IMR-90 (cell line): Measurements from ENCODE around the gene CYP4F22. TPM values are rescaled to one million over a fixed set of nuclear protein-coding genes. Genes with fewer than 3 reads are reported as not detected.

Source experiments
- ATAC-seq: fragments of 200-7000 bp; cut with Tn5 transposase; 2 replicates; pipeline ENCODE4 v1.9.1; 2020; ENCODE audit warnings: low read depth, mild to moderate bottlenecking, moderate library complexity
- BruUV-seq: library from RNA; stranded (reverse); fragments of 400-500 nt; replicated peaks from 2 replicates; lab custom pipeline; 2021; lab: Mats Ljungman, UMichigan
- CTCF ChIA-PET: fragments of 300-600 bp; formaldehyde crosslinking; extraction: SDS; loops from one replicate; lab custom pipeline; 2021; ENCODE audit warnings: antibody characterized with exemption; lab: Yijun Ruan, JAX
- POLR2A ChIA-PET: fragments of 300-600 bp; sonication (Branson Sonifier 250); formaldehyde crosslinking; loops from one replicate; lab custom pipeline; 2022; ENCODE audit warnings: antibody characterized with exemption; ENCODE audit not compliant: unreplicated experiment; lab: Charles Lee
- DNase-seq: peaks from one replicate; pipeline ENCODE4 v3.0.0; 2013
- H2AFZ ChIP-seq: replicated peaks from 2 replicates; pipeline ENCODE3; 2013; ENCODE audit warnings: low read length, mild to moderate bottlenecking; ENCODE audit not compliant: poor library complexity
- H2AK5ac ChIP-seq: 2 replicates; pipeline ENCODE4 v1.6.1; 2013; ENCODE audit warnings: low read depth, low read length, inconsistent platforms
- H2AK9ac ChIP-seq: replicated peaks from 2 replicates; pipeline ENCODE3; 2013; ENCODE audit warnings: mild to moderate bottlenecking, low read depth, low read length, moderate library complexity; ENCODE audit not compliant: poor library complexity
- H2BK120ac ChIP-seq: 2 replicates; pipeline ENCODE4 v1.6.1; 2013; ENCODE audit warnings: low read depth, low read length, inconsistent platforms
- H2BK15ac ChIP-seq: 3 replicates; pipeline ENCODE4 v1.6.1; 2013; ENCODE audit warnings: low read depth, low read length, inconsistent platforms
- H2BK20ac ChIP-seq: 2 replicates; pipeline ENCODE4 v1.6.1; 2013; ENCODE audit warnings: low read depth, mild to moderate bottlenecking, inconsistent platforms, low read length, moderate library complexity
- H2BK5ac ChIP-seq: 2 replicates; pipeline ENCODE4 v1.6.1; 2013; ENCODE audit warnings: mild to moderate bottlenecking, low read depth, low read length, inconsistent platforms; ENCODE audit not compliant: poor library complexity, severe bottlenecking
- H3K14ac ChIP-seq: replicated peaks from 2 replicates; pipeline ENCODE4 v1.6.1; 2013; ENCODE audit warnings: low read depth, low read length, inconsistent platforms
- H3K18ac ChIP-seq: 2 replicates; pipeline ENCODE4 v1.6.1; 2013; ENCODE audit warnings: low read depth, low read length, control low read depth
- H3K23ac ChIP-seq: 2 replicates; pipeline ENCODE4 v1.6.1; 2013; ENCODE audit warnings: low read depth, low read length, inconsistent platforms
- H3K27ac ChIP-seq: 2 replicates; pipeline ENCODE4 v1.5.1; 2013; ENCODE audit warnings: mild to moderate bottlenecking, control low read depth, low read length; ENCODE audit not compliant: insufficient read depth
- H3K27me3 ChIP-seq: 2 replicates; pipeline ENCODE4 v1.6.1; 2013; ENCODE audit warnings: low read length; ENCODE audit not compliant: control insufficient read depth, insufficient read depth
- H3K36me3 ChIP-seq: 2 replicates; pipeline ENCODE4 v1.6.1; 2013; ENCODE audit warnings: low read length, mixed read lengths; ENCODE audit not compliant: control insufficient read depth, insufficient read depth
- H3K4ac ChIP-seq: 2 replicates; pipeline ENCODE4 v1.6.1; 2013; ENCODE audit warnings: low read depth, low read length, inconsistent platforms
- H3K4me1 ChIP-seq: 2 replicates; pipeline ENCODE4 v1.6.1; 2013; ENCODE audit warnings: low read length, mixed read lengths; ENCODE audit not compliant: control insufficient read depth, insufficient read depth
- H3K4me2 ChIP-seq: 2 replicates; pipeline ENCODE4 v1.6.1; 2013; ENCODE audit warnings: low read depth, mild to moderate bottlenecking, control low read depth, low read length, moderate library complexity
- H3K4me3 ChIP-seq: 2 replicates; pipeline ENCODE4 v1.5.1; 2013; ENCODE audit warnings: low read depth, mild to moderate bottlenecking, control low read depth, low read length, moderate library complexity; ENCODE audit not compliant: insufficient read depth
- H3K56ac ChIP-seq: 2 replicates; pipeline ENCODE4 v1.6.1; 2013; ENCODE audit warnings: low read length, inconsistent platforms; ENCODE audit not compliant: insufficient read depth; ENCODE audit errors: extremely low read depth
- H3K79me1 ChIP-seq, 2 experiments: 2 replicates each; pipeline ENCODE4 v1.6.1; 2013; ENCODE audit warnings: low read length in 2 of 2, inconsistent platforms in 1 of 2, low read depth in 1 of 2
- H3K9ac ChIP-seq: 2 replicates; pipeline ENCODE4 v1.6.1; 2013; ENCODE audit warnings: low read depth, low read length, control low read depth
- H3K9me1 ChIP-seq: 2 replicates; pipeline ENCODE4 v1.6.1; 2013; ENCODE audit warnings: low read length, inconsistent platforms; ENCODE audit not compliant: insufficient read depth
- H3K9me3 ChIP-seq: 2 replicates; pipeline ENCODE4 v1.6.1; 2013; ENCODE audit warnings: low read length; ENCODE audit not compliant: control insufficient read depth, insufficient read depth
- H4K20me1 ChIP-seq: 2 replicates; pipeline ENCODE4 v1.6.1; 2013; ENCODE audit warnings: low read length, inconsistent platforms; ENCODE audit not compliant: insufficient read depth
- H4K5ac ChIP-seq: 2 replicates; pipeline ENCODE4 v1.6.1; 2013; ENCODE audit warnings: mild to moderate bottlenecking, low read depth, low read length, control low read depth
- H4K8ac ChIP-seq, 2 experiments: 2 replicates each; pipeline ENCODE4 v1.6.1; 2013; ENCODE audit warnings: low read depth in 2 of 2, low read length in 2 of 2, control low read depth in 1 of 2, inconsistent platforms in 1 of 2
- H4K91ac ChIP-seq: 2 replicates; pipeline ENCODE4 v1.6.1; 2013; ENCODE audit warnings: low read depth, low read length, inconsistent platforms; ENCODE audit not compliant: insufficient read depth
- CEBPB ChIP-seq: IDR thresholded peaks from 2 replicates; pipeline ENCODE4 v1.6.1; 2012; ENCODE audit warnings: low read depth, low read length, improper control_type of control experiment
- ELK1 ChIP-seq: fragments of 150-350 bp; IDR thresholded peaks from 2 replicates; pipeline ENCODE4 v1.6.1; 2016; ENCODE audit warnings: low read depth, mild to moderate bottlenecking, low read length, moderate library complexity, borderline replicate concordance
- MAFK ChIP-seq: IDR thresholded peaks from 2 replicates; pipeline ENCODE4 v1.6.1; 2012; ENCODE audit warnings: low read depth, low read length, improper control_type of control experiment
- MAZ ChIP-seq: IDR thresholded peaks from 2 replicates; pipeline ENCODE4 v1.6.1; 2012; ENCODE audit warnings: low read depth, mild to moderate bottlenecking, low read length, improper control_type of control experiment, moderate library complexity, borderline replicate concordance
- RAD21 ChIP-seq: IDR thresholded peaks from 2 replicates; pipeline ENCODE4 v1.6.1; 2012; ENCODE audit warnings: low read length, improper control_type of control experiment
- WGBS, 2 experiments: methylation state at CpG; one replicate each; pipeline versions ENCODE4 v1.1.5 to v1.1.7; 2013; ENCODE audit warnings: missing lambda C conversion rate in 2 of 2; ENCODE audit not compliant: insufficient read length in 1 of 2; ENCODE audit errors: extremely low coverage in 2 of 2; 5-methylcytosine and 5-hydroxymethylcytosine counted together
- dilution Hi-C: fragments of 300-500 bp; cut with HindIII; formaldehyde crosslinking; loops from one replicate; pipeline ENCODE4 v1.14.3; 2018; ENCODE audit warnings: low sequenced_read_pairs; ENCODE audit not compliant: unreplicated experiment
- in situ Hi-C: fragments of 300-500 bp; cut with MboI; formaldehyde crosslinking; loops from 3 replicates; pipeline ENCODE4 v1.14.3; 2019; ENCODE audit warnings: low sequenced_read_pairs, inconsistent platforms, mixed read lengths
- intact Hi-C: fragments of 100-400 bp; cut with micrococcal nuclease; formaldehyde crosslinking; loops from 2 replicates; pipeline ENCODE4 v1.10.0; 2022
- polyA plus RNA-seq, 3 experiments: library from polyadenylated mRNA; depleted of rRNA; stranded (reverse); fragments of >200 nt; gene quantifications; 2 replicates each; pipeline ENCODE4 v1.2.3, GENCODE V29; 2012; ENCODE audit warnings: low replicate concordance in 1 of 3
- total RNA-seq: library from RNA; depleted of rRNA; stranded (reverse); fragments of >200 nt; gene quantifications from 2 replicates; pipeline ENCODE4 v1.2.3, GENCODE V29; 2012

The CYP4F22 gene
- total and polyA plus RNA-seq, 2 of the 4 experiments (the other 2 are of a cell fraction) = not detected

GRCh38 chr19:15589760-15590451, 81.6 kb downstream of the CYP4F22 start:
- CTCF ChIA-PET = no interaction called here
- no peak overlapping the region for H3K9ac ChIP-seq
- WGBS, 2 experiments = 62% methylated on average over 4 of the region's 5 CpGs; no CpG with 5 or more reads in 1 of the 2 experiments
- H3K23ac ChIP-seq = no peak overlapping the region
- BruUV-seq = no TSS peak
- H3K56ac ChIP-seq = no peak overlapping the region
- H2BK120ac ChIP-seq = no peak overlapping the region
- intact Hi-C loops (no loop called here), in situ Hi-C loops (no loop called here), dilution Hi-C loops (no loop called here)
- ATAC-seq = no peak
- no peak overlapping the region for H3K14ac ChIP-seq
- no peak overlapping the region for H3K18ac ChIP-seq
- H2AFZ ChIP-seq = no peak overlapping the region
- H2AK9ac ChIP-seq = no peak overlapping the region
- no peak overlapping the region for H4K5ac ChIP-seq
- H3K4me1 ChIP-seq = no peaks in the 10 kb centered on the region
- no peak overlapping the region for H3K4me3 ChIP-seq
- DNase-seq = no peak
- TF ChIP-seq MAZ (no peak), RAD21 (no peak), CEBPB (no peak), MAFK (no peak), ELK1 (no peak)
- no peak overlapping the region for H2BK5ac ChIP-seq
- no peak overlapping the region for H3K4ac ChIP-seq
- no peaks in the 10 kb centered on the region for H3K79me1 ChIP-seq
- no peak overlapping the region for H2BK15ac ChIP-seq
- no peak overlapping the region for H3K27ac ChIP-seq
- no peaks in the 10 kb centered on the region for H3K27me3 ChIP-seq
- POLR2A ChIA-PET = no interaction called here
- no peak overlapping the region for H4K91ac ChIP-seq
- no peaks in the 10 kb centered on the region; the same call in 1 of the 2 replicates for H3K9me3 ChIP-seq
- H4K8ac ChIP-seq = no peak overlapping the region
- H3K4me2 ChIP-seq = no peak overlapping the region
- no peak overlapping the region for H2BK20ac ChIP-seq
- H3K9me1 ChIP-seq = no peaks in the 10 kb centered on the region
- no peaks in the 10 kb centered on the region for H3K36me3 ChIP-seq
- no peaks in the 10 kb centered on the region for H4K20me1 ChIP-seq
- no peak overlapping the region for H2AK5ac ChIP-seq
